Stimulated activated CD4-positive, alpha-beta T cell treated with anti-CD3 and anti-CD28 coated beads, Interleukin-12 subunit alpha, Interleukin-12 subunit beta, amount 100 ng/mL, for 24 hours (primary cell): Measurements from ENCODE around the gene DLG5.

Source experiments
- DNase-seq, 2 experiments: peaks; one replicate each; pipeline ENCODE4 v3.0.0-alpha.2; 2020; ENCODE audit warnings: low read depth in 2 of 2

DLG5 gene

GRCh38 chr10:77949167-77949566, 22.6 kb upstream of the DLG5 start:
- no peak for DNase-seq

DNA sequence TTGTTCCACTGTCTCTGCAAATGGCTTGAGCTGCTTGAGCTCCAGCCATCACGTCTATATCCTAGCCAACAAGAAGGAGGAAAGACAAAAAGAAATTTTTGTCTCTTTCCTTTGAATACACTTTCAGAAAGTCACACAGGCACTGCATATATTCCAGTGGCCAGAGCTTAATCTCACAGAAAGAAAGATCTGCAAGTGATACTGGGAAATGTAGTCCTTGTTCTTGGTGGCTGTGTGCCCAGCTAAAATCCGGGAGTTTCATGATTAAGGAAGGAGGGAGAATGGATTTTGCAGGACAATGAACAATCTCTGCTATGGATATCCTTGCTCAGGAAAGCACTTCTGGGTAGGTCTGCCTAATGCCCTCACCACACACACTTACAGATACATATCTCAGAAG, 19.5 kb upstream of the DLG5 start:
- no peak for DNase-seq

GRCh38 chr10:77944519-77944918, 18.0 kb upstream of the DLG5 start:
- DNase-seq = no peak

DNA sequence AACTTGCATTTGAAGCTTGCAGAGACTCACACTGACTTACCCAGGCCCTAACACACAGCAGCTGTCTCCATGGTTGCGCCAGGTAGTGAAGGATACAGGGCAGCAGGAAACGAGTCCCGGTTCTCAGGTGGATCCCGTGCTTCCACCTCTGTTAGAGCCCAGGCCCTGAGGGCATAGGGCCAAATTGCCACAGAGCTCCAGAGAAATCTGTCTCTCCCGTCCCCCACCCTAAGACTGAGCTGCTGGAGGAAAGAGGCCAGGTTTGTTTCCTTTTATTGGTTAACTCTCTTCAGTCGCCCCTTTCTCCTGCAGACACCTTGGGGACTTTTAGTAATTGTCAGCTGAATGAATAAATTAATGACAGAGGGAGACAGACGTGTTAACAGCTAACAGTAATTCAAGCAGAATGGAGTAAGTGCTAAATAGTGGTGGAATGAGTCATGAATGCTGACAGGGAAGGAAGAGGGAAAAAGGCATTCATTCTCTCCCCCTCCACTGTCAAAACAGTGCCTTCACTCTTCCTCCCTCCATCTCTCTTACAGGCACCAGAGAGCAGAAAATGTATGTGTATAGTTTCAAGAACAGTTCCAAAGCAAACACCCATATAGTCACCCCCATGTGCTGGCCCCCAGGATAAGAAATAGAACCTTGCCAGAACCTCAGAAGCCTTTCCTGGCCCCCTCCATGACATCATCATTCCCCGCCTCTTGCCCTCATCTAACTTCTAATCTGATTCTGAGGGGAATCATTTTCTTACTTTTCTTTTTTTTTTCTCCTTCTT, 16.8 kb upstream of the DLG5 start:
- no peak for DNase-seq

GRCh38 chr10:77941790-77942189, 15.2 kb upstream of the DLG5 start:
- DNase-seq = no peak

DNA sequence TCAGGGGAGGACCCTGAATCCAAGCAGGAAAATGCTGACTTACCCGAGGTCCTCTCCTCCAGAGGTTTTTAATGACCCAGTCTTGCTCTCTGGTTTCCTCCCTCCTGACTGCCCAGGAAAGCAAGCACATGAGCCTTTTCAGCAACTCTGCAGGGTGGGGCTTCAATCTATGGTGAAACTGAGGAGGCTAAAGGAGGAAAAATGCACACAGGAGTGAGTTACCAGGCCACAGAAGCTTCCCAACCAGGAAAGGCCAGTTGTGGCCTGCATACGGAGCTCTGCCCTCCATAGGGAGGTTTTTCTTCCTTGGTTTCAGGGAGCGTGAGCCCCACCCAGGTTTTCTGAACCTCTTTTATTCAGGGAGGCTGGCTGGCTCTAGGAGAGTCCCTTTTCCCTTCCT, 14.1 kb upstream of the DLG5 start:
- no peak for DNase-seq

DNA sequence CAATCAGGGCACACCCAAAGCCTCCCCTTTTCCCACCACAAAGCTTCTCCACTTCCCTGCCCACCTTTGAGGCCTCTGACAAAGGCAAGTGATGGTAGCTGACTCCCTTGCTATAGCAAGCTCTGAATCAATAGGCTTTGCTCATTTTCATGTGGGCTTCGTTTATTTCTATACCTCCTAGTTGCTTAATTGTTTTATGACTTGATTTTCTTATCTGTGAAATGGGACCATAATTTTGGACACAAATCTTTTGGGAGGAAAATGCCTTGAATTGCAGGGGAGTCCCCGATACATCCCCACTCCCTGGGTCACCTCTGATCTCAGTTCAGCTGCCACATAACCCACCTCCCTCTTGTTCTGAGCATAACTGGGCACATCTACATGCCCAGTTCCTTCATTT, 13.7 kb upstream of the DLG5 start:
- DNase-seq = no peak

- no peak for DNase-seq
These were observed 13.0 kb upstream of the DLG5 start for GRCh38 chr10:77939561-77940001.

- DNase-seq = no peak
These were observed 10.4 kb upstream of the DLG5 start for GRCh38 chr10:77936697-77937567.

- no peak for DNase-seq
These were observed 5.6 kb upstream of the DLG5 start for GRCh38 chr10:77932016-77932715.

GRCh38 chr10:77927402-77928246, 1.1 kb upstream of the DLG5 start:
- no peak for DNase-seq

DNA sequence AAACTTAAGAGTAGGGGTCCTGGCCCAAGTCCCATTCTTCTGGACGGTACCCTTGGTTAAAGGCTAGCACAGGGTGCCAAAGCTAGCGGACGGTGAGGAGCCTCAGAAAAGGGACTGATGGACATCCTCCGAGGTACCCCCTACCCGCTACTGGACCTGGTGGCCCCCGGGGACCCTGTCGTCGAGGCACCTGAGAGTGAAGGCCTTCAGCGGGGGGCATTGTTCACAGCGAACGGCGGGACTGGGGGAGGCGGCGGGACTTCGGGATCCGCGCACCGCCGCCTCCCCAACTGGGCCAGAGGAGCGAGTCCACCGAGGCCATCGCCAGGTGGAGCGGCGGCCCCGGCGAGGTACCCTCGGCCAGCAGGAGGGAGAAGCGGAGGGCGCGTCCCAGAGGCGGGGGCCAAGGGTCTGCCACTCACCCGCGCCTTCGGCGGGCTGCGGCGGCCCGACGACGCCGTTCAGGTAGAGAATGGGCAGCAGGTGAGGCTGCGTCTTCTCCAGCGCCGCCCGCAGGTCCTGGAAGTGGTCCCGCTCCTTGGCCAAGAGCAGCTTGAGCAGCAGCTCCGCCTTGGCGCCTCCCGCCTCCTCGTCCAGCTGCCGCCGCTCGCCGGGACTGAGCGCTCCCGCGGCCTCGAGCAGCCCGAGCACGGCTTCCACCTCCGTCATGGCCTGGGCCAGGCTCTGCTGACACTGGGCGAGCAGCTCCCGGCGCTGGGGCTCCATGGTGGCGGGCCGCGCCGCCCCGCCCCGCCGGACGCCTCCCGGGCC, 575 bp downstream of the DLG5 start:
- DNase-seq = peak in 1 of 2 experiments; percentile 22

DNA sequence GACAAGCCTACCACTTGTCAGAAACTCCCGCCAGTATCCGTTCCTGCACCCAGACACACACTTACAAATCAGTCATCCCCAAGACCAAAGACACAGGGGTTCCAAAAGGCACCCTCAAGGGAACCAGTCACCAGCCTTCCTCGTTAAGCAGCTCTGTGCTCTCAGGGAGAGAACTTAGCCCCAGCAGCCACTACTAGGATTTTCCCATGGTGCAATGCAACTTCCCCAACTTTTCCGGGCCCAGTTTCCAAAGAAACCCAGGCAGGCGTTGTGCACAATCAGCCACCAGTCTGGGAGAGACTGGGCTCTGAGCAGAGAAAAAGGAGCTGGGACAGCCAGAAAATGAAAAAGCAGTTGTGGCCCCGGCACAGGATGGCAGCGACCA, 1.2 kb downstream of the DLG5 start:
- no peak for DNase-seq

DNA sequence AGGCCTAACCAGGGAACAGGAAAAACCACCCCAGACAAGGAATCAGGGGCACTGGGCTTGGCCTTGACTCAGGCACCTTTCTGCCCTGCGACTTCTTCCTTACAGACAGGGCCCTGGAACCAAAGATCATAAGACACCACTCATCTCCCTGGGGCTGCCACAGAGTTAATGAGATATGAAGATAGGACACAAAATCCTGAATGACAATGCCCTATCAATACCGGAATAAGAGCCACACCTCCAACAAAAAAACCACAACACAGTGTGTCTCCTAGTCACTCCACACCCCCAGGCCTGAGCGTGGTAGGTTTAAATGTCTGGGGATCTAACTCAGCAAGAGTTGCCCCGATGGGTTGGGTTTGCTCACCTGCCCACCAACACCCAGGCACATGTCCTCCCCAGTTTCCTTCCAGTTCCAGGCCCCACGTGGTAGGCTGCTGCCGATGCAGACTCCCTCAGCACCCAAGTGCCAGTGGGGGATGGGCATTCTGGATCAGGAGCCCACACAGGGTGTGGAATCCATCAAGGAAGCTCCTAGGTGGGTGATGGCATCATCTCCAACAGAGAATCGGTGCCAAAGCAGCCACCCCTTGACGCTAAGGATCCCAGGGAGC, 3.9 kb downstream of the DLG5 start:
- DNase-seq = no peak

GRCh38 chr10:77922055-77922454, 4.5 kb downstream of the DLG5 start:
- no peak for DNase-seq

DNA sequence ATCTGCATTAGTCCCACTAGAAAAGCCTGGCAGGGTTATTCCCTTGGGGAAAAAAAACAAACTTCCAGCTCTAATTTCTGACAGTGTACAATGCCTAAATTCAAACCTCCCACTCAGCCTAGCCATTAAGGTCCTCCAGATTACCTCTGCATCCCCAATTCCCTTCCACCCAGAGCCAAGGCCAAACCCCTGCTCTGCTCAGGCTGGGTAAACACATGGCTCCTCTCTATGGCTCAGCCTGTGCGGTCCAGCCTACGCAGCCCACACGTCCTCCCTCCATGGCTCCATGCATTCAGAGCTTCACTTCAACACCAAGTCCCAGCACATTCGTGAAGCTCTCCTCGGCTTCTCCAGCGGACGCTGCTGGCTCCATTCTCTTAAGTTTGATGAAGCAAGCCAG, 5.2 kb downstream of the DLG5 start:
- DNase-seq = no peak

- no peak for DNase-seq
These were observed 6.1 kb downstream of the DLG5 start for GRCh38 chr10:77920495-77920894.

DNA sequence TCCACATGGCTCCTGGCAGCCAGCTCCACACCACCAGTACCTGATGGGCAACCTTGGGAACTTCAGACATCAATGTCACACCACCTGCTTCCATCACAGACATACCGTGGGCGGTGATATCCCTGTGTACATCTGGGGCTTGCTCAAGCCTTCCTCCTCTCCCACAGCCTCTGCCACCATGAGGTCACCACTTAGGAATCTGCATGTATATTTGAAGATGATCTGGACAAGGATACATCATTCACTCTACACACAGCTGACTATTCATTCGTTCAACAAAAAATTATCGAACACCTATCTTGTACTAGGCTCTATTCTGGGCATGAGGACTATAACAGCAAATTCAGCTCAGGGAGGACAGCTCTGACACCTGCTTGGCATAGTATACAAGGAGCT, 6.8 kb downstream of the DLG5 start:
- DNase-seq = no peak

DNA sequence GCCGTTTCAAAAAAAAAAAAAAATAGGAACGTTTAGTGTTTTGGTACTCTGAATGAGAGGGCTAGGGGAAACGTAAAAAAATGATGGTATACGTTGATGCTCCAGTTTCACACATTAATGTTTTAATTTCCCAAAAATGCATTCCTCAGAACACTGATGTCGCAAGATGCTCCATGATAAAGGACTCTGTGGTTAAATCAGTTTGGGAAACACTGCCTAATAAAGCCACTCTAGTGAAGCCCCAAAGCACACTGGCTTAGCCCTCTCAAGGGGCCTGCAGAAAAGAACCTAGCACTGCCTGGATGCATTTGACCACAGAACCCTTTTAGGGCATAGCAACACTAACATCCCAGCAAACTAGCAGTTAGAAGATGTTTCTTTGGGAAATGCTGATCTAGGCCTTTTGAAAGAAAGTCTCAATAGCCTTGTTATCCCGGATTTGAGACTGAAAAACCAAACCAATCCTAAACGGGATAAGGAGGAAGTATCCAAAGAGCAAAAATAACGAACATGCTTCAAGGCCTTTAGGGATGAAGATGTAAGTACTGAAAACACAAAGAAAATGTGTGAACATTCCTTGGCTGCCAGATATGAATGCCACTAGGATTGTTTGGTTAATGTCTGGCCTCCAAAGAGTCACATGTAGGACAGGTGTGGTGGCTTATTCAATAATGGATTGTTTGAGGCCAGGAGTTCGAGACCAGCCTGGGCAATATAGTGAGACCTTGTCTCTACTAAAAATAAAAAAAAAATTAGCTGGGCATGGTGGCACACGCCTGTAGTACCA, 11.0 kb downstream of the DLG5 start:
- no peak for DNase-seq

DNA sequence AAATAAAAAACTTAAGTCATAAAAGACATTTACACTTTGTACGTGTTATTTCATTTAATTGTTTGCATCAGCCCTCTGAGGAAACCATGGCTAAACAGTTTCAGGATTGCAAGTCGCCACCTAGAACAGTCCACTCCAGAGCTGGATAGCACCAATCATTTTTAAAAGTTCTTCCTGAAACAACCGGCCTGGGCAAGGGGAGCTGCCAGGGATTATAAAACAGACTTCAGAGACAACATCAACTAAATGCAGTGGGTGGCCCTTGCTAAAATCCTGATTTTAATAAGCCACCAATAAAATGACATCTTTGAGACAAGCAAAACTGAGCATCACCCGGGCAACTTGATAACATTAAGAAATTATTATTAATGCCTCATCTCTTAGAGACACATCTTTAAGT, 13.5 kb downstream of the DLG5 start:
- DNase-seq = no peak
